ENCODE results near the gene GRK2. TPM values are rescaled to one million over a fixed set of nuclear protein-coding genes. Genes with fewer than 3 reads are reported as not detected.

The GRK2 gene
- total RNA-seq, 1 donor from 2014 or later, result 53.1 TPM

- H3K27ac Mint-ChIP-seq, result peak overlapping the region; percentile 73
- no peak for DNase-seq (ENCODE audit: extremely low spot score, unreplicated experiment)
Observed at GRCh38 chr11:67270256-67271204, 4.3 kb downstream of the GRK2 start.

GRCh38 chr11:67271205-67271540 is 4.9 kb downstream of the GRK2 start:
- H3K4me3 Mint-ChIP-seq, result peak overlapping the region; percentile 83
- no peaks in the 10 kb centered on the region for H3K36me3 Mint-ChIP-seq
- no peaks in the 10 kb centered on the region for H3K9me3 Mint-ChIP-seq
- H3K27me3 Mint-ChIP-seq, result no peaks in the 10 kb centered on the region
- no peak for DNase-seq (ENCODE audit: extremely low spot score, unreplicated experiment)
- peaks cover 23% of the 10 kb centered on the region for H3K4me1 Mint-ChIP-seq (ENCODE audit: unreplicated experiment)
- peak overlapping the region; percentile 73 for H3K27ac Mint-ChIP-seq
- TF ChIP-seq CTCF (conservative IDR thresholded peaks at IDR 0.05), result no peak

More at GRCh38 chr11:67270256-67271204, 4.3 kb downstream of the GRK2 start:
- Mint-ChIP-seq H3K4me1 (ENCODE audit: unreplicated experiment) (peaks cover 23% of the 10 kb centered on the region), H3K9me3 (no peaks in the 10 kb centered on the region), H3K4me3 (peak overlapping the region; percentile 83), H3K36me3 (no peaks in the 10 kb centered on the region), H3K27me3 (no peaks in the 10 kb centered on the region)
- no peak for TF ChIP-seq CTCF (conservative IDR thresholded peaks at IDR 0.05)

- Mint-ChIP-seq H3K4me1 (ENCODE audit: unreplicated experiment) (peaks cover 23% of the 10 kb centered on the region), H3K4me3 (peak overlapping the region; percentile 83), H3K9me3 (no peaks in the 10 kb centered on the region), H3K36me3 (no peaks in the 10 kb centered on the region), H3K27ac (peak overlapping the region; percentile 73), H3K27me3 (no peaks in the 10 kb centered on the region)
- no peak for TF ChIP-seq CTCF (conservative IDR thresholded peaks at IDR 0.05)
- DNase-seq (ENCODE audit: extremely low spot score, unreplicated experiment), result no peak
Observed at GRCh38 chr11:67271541-67272284, 5.4 kb downstream of the GRK2 start.

GRCh38 chr11:67272327-67273259 is 6.3 kb downstream of the GRK2 start:
- H3K4me3 Mint-ChIP-seq, result no peak overlapping the region
- H3K27ac Mint-ChIP-seq, result no peak overlapping the region
- no peaks in the 10 kb centered on the region for H3K27me3 Mint-ChIP-seq
- H3K4me1 Mint-ChIP-seq (ENCODE audit: unreplicated experiment), result peaks cover 18% of the 10 kb centered on the region
- H3K9me3 Mint-ChIP-seq, result no peaks in the 10 kb centered on the region
- no peak for DNase-seq (ENCODE audit: extremely low spot score, unreplicated experiment)
- TF ChIP-seq CTCF (conservative IDR thresholded peaks at IDR 0.05), result no peak
- no peaks in the 10 kb centered on the region for H3K36me3 Mint-ChIP-seq
